GM18517 (cell line): Measurements from ENCODE around the gene RMND5A.
"Not testable (repeated sequence)": the region's sequence is repeated elsewhere in the genome, so short reads cannot be mapped to it uniquely, and the experiment has no call there.

ENCODE experiments used
- ATAC-seq: cut with Tn5 transposase; IDR thresholded peaks from one replicate; pipeline ENCODE4 v1.9.1; 2021; ENCODE audit warnings: mild to moderate bottlenecking, moderate library complexity; ENCODE audit not compliant: unreplicated experiment

Gene RMND5A

GRCh38 chr2:86708126-86708525 is 12.0 kb upstream of the RMND5A start:
- not testable (repeated sequence) for ATAC-seq

GRCh38 chr2:86714579-86715173 is 5.4 kb upstream of the RMND5A start:
- ATAC-seq: not testable (repeated sequence)

GRCh38 chr2:86719263-86719636 is 841 bp upstream of the RMND5A start:
- not testable (repeated sequence) for ATAC-seq

GRCh38 chr2:86720540-86721320 is 639 bp downstream of the RMND5A start:
- peak; percentile 29 for ATAC-seq

GRCh38 chr2:86725706-86726105 is 5.6 kb downstream of the RMND5A start:
- not testable (repeated sequence) for ATAC-seq

- ATAC-seq: not testable (repeated sequence)
These were observed 12.0 kb downstream of the RMND5A start for GRCh38 chr2:86732040-86732525.

- not testable (repeated sequence) for ATAC-seq
These were observed 12.7 kb downstream of the RMND5A start for GRCh38 chr2:86732837-86733236.

- ATAC-seq: not testable (repeated sequence)
These were observed 13.4 kb downstream of the RMND5A start for GRCh38 chr2:86733528-86733927.

- ATAC-seq: not testable (repeated sequence)
These were observed 14.8 kb downstream of the RMND5A start for GRCh38 chr2:86734896-86735295.

GRCh38 chr2:86739485-86739884 is 19.4 kb downstream of the RMND5A start:
- ATAC-seq: not testable (repeated sequence)

- not testable (repeated sequence) for ATAC-seq
These were observed 19.8 kb downstream of the RMND5A start for GRCh38 chr2:86739889-86740288.

- ATAC-seq: not testable (repeated sequence)
These were observed 21.9 kb downstream of the RMND5A start for GRCh38 chr2:86741889-86742498.

GRCh38 chr2:86744152-86744551 is 24.1 kb downstream of the RMND5A start:
- no peak for ATAC-seq

- ATAC-seq: no peak
These were observed 26.8 kb downstream of the RMND5A start for GRCh38 chr2:86746939-86747338.

- ATAC-seq: no peak
These were observed 27.9 kb downstream of the RMND5A start for GRCh38 chr2:86747711-86748639.

- ATAC-seq: no peak
These were observed 30.2 kb downstream of the RMND5A start for GRCh38 chr2:86750240-86750839.

GRCh38 chr2:86751778-86752177 is 31.7 kb downstream of the RMND5A start:
- ATAC-seq: no peak

- no peak for ATAC-seq
These were observed 32.8 kb downstream of the RMND5A start for GRCh38 chr2:86752934-86753333.

- no peak for ATAC-seq
These were observed 33.5 kb downstream of the RMND5A start for GRCh38 chr2:86753606-86754005.

- ATAC-seq: no peak
These were observed 38.3 kb downstream of the RMND5A start for GRCh38 chr2:86758405-86758804.
